K562 (cell line): ENCODE results near the gene TSPOAP1. TPM values are rescaled to one million over a fixed set of nuclear protein-coding genes. Genes with fewer than 3 reads are reported as not detected.

ENCODE experiments used
- ATF7 ChIP-seq: fragments of 450-650 bp; IDR thresholded peaks from 2 replicates; pipeline ENCODE4 v1.7.1; 2014; ENCODE audit warnings: mild to moderate bottlenecking, moderate library complexity
- CREM ChIP-seq: IDR thresholded peaks from 2 replicates; pipeline ENCODE4 v1.6.1; 2014; ENCODE audit warnings: antibody characterized with exemption, low read depth
- DMBX1 ChIP-seq: fragments of 250-450 bp; sonication (Bioruptor Pico); IDR thresholded peaks from 2 replicates; pipeline ENCODE4 v1.8.0; 2022; ENCODE audit warnings: inconsistent platforms, mild to moderate bottlenecking, moderate library complexity, borderline replicate concordance
- FOXJ3 ChIP-seq: sonication (generic); formaldehyde crosslinking; IDR thresholded peaks from 2 replicates; pipeline ENCODE4 v1.4.0; 2020; ENCODE audit warnings: mild to moderate bottlenecking, missing genetic modification reagents
- FOXK1 ChIP-seq: sonication (generic); formaldehyde crosslinking; IDR thresholded peaks from 2 replicates; pipeline ENCODE4 v1.8.0; 2022; ENCODE audit warnings: missing genetic modification reagents, mild to moderate bottlenecking, borderline replicate concordance
- HDGF ChIP-seq: fragments of 450-650 bp; IDR thresholded peaks from 2 replicates; pipeline ENCODE4 v1.6.1; 2016
- HOXB6 ChIP-seq: fragments of 250-450 bp; sonication (Bioruptor Pico); IDR thresholded peaks from 2 replicates; pipeline ENCODE4 v1.5.1; 2022; ENCODE audit warnings: mild to moderate bottlenecking, borderline replicate concordance
- LCOR ChIP-seq: sonication (generic); formaldehyde crosslinking; IDR thresholded peaks from 2 replicates; pipeline ENCODE4 v1.8.0; 2022; ENCODE audit warnings: mild to moderate bottlenecking, missing genetic modification reagents
- NCOA4 ChIP-seq: fragments of 450-650 bp; IDR thresholded peaks from 2 replicates; pipeline ENCODE4 v1.6.1; 2018; ENCODE audit warnings: mild to moderate bottlenecking; ENCODE audit not compliant: partially characterized antibody
- NUFIP1 ChIP-seq: fragments of 450-650 bp; IDR thresholded peaks from 2 replicates; pipeline ENCODE4 v1.6.1; 2018; ENCODE audit not compliant: partially characterized antibody
- POU5F1 ChIP-seq: fragments of 150-350 bp; IDR thresholded peaks from 2 replicates; pipeline ENCODE4 v1.6.1; 2014; ENCODE audit warnings: borderline replicate concordance, low read length, low read depth, mild to moderate bottlenecking; ENCODE audit not compliant: partially characterized antibody
- SIN3B ChIP-seq: fragments of 450-650 bp; IDR thresholded peaks from 2 replicates; pipeline ENCODE4 v1.6.1; 2017; ENCODE audit warnings: low read depth, mild to moderate bottlenecking, moderate library complexity
- SMAD3 ChIP-seq: fragments of 450-650 bp; formaldehyde crosslinking; conservative IDR thresholded peaks from 2 replicates; pipeline ENCODE4 v1.4.0; 2020; ENCODE audit warnings: mild to moderate bottlenecking
- SMARCC2 ChIP-seq: fragments of 450-650 bp; IDR thresholded peaks from 2 replicates; pipeline ENCODE4 v1.6.1; 2017; ENCODE audit warnings: antibody characterized with exemption, moderate library complexity, mild to moderate bottlenecking, low read depth
- TEAD4 ChIP-seq, 2 experiments: sonication (generic) in 1 of 2; formaldehyde crosslinking in 1 of 2; IDR thresholded peaks; 2 replicates each; pipeline versions ENCODE4 v1.6.1 to v1.8.0; 2012 to 2022; ENCODE audit warnings: borderline replicate concordance in 1 of 2, inconsistent platforms in 1 of 2, low read length in 1 of 2, mild to moderate bottlenecking in 1 of 2, missing genetic modification reagents in 1 of 2
- ZNF121 ChIP-seq: sonication (generic); formaldehyde crosslinking; conservative IDR thresholded peaks from 2 replicates; pipeline ENCODE4 v1.8.0; 2022; ENCODE audit warnings: missing genetic modification reagents
- ZNF184 ChIP-seq: sonication (generic); formaldehyde crosslinking; IDR thresholded peaks from 2 replicates; pipeline ENCODE4 v1.5.0; 2020; ENCODE audit warnings: missing genetic modification reagents
- ZNF197 ChIP-seq: fragments of 200-800 bp; sonication (Bioruptor generic); IDR thresholded peaks from 2 replicates; pipeline ENCODE4 v1.6.1; 2016; ENCODE audit warnings: low read depth, missing genetic modification characterization, missing compliant biosample characterization
- ZNF699 ChIP-seq: fragments of 250-450 bp; sonication (Bioruptor Pico); IDR thresholded peaks from 2 replicates; pipeline ENCODE4 v1.8.0; 2021; ENCODE audit warnings: mild to moderate bottlenecking, moderate library complexity; ENCODE audit not compliant: insufficient replicate concordance
- ZNF75A ChIP-seq: fragments of 450-650 bp; formaldehyde crosslinking; IDR thresholded peaks from 2 replicates; pipeline ENCODE4 v1.4.0; 2020; ENCODE audit warnings: mild to moderate bottlenecking
- polyA plus RNA-seq, 8 experiments: library from polyadenylated mRNA; depleted of rRNA in 4 of 8; stranded (reverse) in 5 of 8; unstranded in 3 of 8; fragments of >200 nt; fragmentation: Nextera tagmentation in 2 of 8; fragmentation: Illumina TruSeq in 1 of 8; extraction: Ambion mirVana in 2 of 8; extraction: Trizol in 1 of 8; gene quantifications; 2 replicates each; pipeline versions ENCODE4 v1.2.1 to v1.2.3, GENCODE V29; 2011 to 2014; ENCODE audit warnings: inconsistent platforms in 1 of 8, missing spikeins in 1 of 8
- total RNA-seq, 7 experiments: library from RNA; depleted of rRNA in 6 of 7; stranded (reverse); fragments of >200 nt in 6 of 7; fragmentation: Illumina TruSeq in 2 of 7; extraction: Trizol in 2 of 7; gene quantifications; 2 replicates each; pipeline versions ENCODE4 v1.2.1 to v1.2.3, GENCODE V29; 2011 to 2021; ENCODE audit warnings: low replicate concordance in 1 of 7
- TF ChIP-seq, protein P1 (sequence below): IDR thresholded peaks from 2 replicates; pipeline ENCODE4 v1.6.1; 2011; ENCODE audit warnings: borderline replicate concordance, low read depth, mild to moderate bottlenecking, moderate library complexity, low read length; ENCODE audit not compliant: insufficient read depth, poor library complexity, severe bottlenecking
- TF ChIP-seq, protein P2 (sequence below): sonication (generic); formaldehyde crosslinking; IDR thresholded peaks from 2 replicates; pipeline ENCODE4 v1.8.0; 2022; ENCODE audit warnings: mild to moderate bottlenecking, missing genetic modification reagents

The TSPOAP1 gene
- total and polyA plus RNA-seq, 9 of the 15 experiments (the other 6 are each of a cell fraction or from before 2014, with no cell fraction given), result 0.87 to 3.9 (median 1.8) TPM; not detected in 2

DNA sequence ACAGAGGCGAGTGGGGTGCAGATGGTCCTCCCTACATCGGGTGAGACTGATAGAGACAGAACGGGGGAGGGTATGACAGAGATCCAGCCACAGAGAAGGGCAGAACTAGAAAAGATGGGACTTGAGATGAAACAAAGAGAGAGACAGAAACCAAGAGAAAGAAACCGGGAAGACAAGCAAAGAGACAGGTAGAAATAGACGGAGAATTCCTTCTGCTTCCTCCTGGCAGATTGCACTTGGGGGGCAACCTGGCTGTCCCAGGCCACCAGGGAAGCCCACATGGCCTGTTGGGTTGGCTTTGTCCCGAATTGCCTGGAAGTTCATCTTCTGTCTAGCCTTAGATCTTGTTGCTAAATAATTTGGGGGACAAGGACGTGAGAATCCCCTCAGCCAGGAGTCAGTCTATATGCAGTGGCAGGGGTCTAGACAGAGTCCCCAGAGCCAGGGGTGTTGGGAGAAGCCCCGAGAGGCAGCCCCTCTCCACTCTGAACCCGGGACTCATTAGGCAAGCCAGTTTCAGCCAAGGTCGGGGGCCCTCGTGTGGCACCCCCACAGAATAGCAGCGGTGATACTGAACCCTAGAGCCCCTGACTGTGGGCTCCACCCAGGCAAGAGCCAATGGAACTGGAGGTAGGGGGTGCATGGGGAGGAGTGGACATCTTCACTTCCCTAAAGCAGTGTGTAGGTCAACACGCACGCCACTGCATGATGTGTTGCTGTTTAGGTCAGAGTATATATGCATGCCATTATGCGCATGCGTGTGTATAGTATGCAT is 627 bp upstream of the TSPOAP1 start (continued):
- TF ChIP-seq ATF7 (peak; percentile 87), HOXB6 (no peak), ZNF699 (no peak), ZNF75A (CRISPR knock-in tag) (0 out of 2 replicates have a peak, but pooled peaks have one; percentile 8), FOXK1 (CRISPR knock-in tag) (peak; percentile 90), ZNF121 (CRISPR knock-in tag) (no peak), SMARCC2 (no peak), ZNF197 (CRISPR knock-in tag) (no peak), LCOR (CRISPR knock-in tag) (peak; percentile 69), NCOA4 (no peak), SMAD3 (CRISPR knock-in tag) (peak; percentile 18; the same call in 1 of the 2 replicates), HDGF (no peak), ZNF184 (CRISPR knock-in tag) (no peak), FOXJ3 (CRISPR knock-in tag) (no peak), TEAD4 (IDR thresholded peaks at IDR 0.05; ENCODE audit: low read length) (peak; percentile 61; the same call in 1 of the 2 replicates), TEAD4 (CRISPR knock-in tag; IDR thresholded peaks at IDR 0.05; ENCODE audit: borderline replicate concordance) (no peak), POU5F1 (no peak), NUFIP1 (no peak), DMBX1 (CRISPR knock-in tag) (no peak; the same call in 1 of the 2 replicates), SIN3B (0 out of 2 replicates have a peak, but pooled peaks have one; percentile 17), CREM (peak; percentile 69; the same call in 1 of the 2 replicates)
- TF ChIP-seq, protein P1, sequence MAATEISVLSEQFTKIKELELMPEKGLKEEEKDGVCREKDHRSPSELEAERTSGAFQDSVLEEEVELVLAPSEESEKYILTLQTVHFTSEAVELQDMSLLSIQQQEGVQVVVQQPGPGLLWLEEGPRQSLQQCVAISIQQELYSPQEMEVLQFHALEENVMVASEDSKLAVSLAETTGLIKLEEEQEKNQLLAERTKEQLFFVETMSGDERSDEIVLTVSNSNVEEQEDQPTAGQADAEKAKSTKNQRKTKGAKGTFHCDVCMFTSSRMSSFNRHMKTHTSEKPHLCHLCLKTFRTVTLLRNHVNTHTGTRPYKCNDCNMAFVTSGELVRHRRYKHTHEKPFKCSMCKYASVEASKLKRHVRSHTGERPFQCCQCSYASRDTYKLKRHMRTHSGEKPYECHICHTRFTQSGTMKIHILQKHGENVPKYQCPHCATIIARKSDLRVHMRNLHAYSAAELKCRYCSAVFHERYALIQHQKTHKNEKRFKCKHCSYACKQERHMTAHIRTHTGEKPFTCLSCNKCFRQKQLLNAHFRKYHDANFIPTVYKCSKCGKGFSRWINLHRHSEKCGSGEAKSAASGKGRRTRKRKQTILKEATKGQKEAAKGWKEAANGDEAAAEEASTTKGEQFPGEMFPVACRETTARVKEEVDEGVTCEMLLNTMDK, result peak; percentile 52
- TF ChIP-seq, protein P2, sequence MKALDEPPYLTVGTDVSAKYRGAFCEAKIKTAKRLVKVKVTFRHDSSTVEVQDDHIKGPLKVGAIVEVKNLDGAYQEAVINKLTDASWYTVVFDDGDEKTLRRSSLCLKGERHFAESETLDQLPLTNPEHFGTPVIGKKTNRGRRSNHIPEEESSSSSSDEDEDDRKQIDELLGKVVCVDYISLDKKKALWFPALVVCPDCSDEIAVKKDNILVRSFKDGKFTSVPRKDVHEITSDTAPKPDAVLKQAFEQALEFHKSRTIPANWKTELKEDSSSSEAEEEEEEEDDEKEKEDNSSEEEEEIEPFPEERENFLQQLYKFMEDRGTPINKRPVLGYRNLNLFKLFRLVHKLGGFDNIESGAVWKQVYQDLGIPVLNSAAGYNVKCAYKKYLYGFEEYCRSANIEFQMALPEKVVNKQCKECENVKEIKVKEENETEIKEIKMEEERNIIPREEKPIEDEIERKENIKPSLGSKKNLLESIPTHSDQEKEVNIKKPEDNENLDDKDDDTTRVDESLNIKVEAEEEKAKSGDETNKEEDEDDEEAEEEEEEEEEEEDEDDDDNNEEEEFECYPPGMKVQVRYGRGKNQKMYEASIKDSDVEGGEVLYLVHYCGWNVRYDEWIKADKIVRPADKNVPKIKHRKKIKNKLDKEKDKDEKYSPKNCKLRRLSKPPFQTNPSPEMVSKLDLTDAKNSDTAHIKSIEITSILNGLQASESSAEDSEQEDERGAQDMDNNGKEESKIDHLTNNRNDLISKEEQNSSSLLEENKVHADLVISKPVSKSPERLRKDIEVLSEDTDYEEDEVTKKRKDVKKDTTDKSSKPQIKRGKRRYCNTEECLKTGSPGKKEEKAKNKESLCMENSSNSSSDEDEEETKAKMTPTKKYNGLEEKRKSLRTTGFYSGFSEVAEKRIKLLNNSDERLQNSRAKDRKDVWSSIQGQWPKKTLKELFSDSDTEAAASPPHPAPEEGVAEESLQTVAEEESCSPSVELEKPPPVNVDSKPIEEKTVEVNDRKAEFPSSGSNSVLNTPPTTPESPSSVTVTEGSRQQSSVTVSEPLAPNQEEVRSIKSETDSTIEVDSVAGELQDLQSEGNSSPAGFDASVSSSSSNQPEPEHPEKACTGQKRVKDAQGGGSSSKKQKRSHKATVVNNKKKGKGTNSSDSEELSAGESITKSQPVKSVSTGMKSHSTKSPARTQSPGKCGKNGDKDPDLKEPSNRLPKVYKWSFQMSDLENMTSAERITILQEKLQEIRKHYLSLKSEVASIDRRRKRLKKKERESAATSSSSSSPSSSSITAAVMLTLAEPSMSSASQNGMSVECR (CRISPR knock-in tag), result peak; percentile 80; the same call in 1 of the 2 replicates
